ENCODE measurements around the gene POR.

Gene POR

GRCh38 chr7:75982306-75983064, 67.5 kb downstream of the POR start:
- Histone ChIP-seq H3K4me2 (ENCODE audit: low read depth, low read length) (no peak overlapping the region), H3K36me3 (replicated peaks; ENCODE audit: insufficient read depth, low read length) (no peaks in the 10 kb centered on the region), H3K79me2 (ENCODE audit: low read length) (no peaks in the 10 kb centered on the region), H3K27me3 (replicated peaks; ENCODE audit: insufficient read depth, low read length) (no peaks in the 10 kb centered on the region), H3K9ac (ENCODE audit: low read length) (no peak overlapping the region), H3K4me3 (ENCODE audit: low read length) (no peak overlapping the region), H4K20me1 (ENCODE audit: insufficient read depth, low read length) (no peaks in the 10 kb centered on the region), H3K9me2 (replicated peaks; ENCODE audit: insufficient read depth, low read length) (no peaks in the 10 kb centered on the region), H3K4me1 (ENCODE audit: low read length) (no peaks in the 10 kb centered on the region), H3K9me3 (replicated peaks; ENCODE audit: insufficient read depth, low read length) (no peaks in the 10 kb centered on the region), H3K27ac (ENCODE audit: low read length) (no peak overlapping the region), H2AFZ (ENCODE audit: low read length) (no peak overlapping the region), H3F3A (ENCODE audit: insufficient read depth, low read length) (no peaks in the 10 kb centered on the region)
- TF ChIP-seq EZH2phosphoT487 (IDR thresholded peaks at IDR 0.05; ENCODE audit: low read length) (no peak), EZH2 (optimal IDR thresholded peaks at IDR 0.05; ENCODE audit: low read depth, low read length) (no peak)
- TF ChIP-seq, protein P1, sequence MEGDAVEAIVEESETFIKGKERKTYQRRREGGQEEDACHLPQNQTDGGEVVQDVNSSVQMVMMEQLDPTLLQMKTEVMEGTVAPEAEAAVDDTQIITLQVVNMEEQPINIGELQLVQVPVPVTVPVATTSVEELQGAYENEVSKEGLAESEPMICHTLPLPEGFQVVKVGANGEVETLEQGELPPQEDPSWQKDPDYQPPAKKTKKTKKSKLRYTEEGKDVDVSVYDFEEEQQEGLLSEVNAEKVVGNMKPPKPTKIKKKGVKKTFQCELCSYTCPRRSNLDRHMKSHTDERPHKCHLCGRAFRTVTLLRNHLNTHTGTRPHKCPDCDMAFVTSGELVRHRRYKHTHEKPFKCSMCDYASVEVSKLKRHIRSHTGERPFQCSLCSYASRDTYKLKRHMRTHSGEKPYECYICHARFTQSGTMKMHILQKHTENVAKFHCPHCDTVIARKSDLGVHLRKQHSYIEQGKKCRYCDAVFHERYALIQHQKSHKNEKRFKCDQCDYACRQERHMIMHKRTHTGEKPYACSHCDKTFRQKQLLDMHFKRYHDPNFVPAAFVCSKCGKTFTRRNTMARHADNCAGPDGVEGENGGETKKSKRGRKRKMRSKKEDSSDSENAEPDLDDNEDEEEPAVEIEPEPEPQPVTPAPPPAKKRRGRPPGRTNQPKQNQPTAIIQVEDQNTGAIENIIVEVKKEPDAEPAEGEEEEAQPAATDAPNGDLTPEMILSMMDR (IDR thresholded peaks at IDR 0.05; ENCODE audit: low read length) = no peak
- no peak for DNase-seq

DNA sequence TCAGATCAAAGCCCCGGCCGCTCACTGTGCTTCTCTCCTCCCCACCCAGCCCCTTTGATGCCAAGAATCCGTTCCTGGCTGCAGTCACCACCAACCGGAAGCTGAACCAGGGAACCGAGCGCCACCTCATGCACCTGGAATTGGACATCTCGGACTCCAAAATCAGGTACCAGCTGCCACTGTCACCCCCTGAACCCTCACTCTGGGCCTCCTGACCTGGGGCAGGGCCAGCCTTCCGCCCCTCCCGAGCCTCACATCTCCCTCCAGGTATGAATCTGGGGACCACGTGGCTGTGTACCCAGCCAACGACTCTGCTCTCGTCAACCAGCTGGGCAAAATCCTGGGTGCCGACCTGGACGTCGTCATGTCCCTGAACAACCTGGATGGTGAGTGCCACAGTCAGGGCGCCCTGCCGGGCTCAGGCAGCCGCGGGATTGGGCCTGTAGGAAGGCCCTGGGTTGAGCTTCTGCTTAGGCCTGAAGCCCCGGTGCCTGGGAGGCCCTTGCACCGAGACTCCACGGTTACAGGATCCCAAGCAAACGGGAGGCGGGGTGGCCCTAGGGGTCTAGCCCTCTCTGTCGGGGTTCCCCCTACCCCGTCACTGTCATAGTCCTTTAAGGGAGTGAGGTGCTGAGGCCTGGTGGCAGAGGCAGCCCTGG, 68.6 kb downstream of the POR start:
- DNase-seq = no peak
- H2AFZ ChIP-seq (ENCODE audit: low read length) = no peak overlapping the region
- no peaks in the 10 kb centered on the region for H3K4me1 ChIP-seq (ENCODE audit: low read length)
- H3K36me3 ChIP-seq (replicated peaks; ENCODE audit: insufficient read depth, low read length) = no peaks in the 10 kb centered on the region
- H3K79me2 ChIP-seq (ENCODE audit: low read length) = no peaks in the 10 kb centered on the region
- no peaks in the 10 kb centered on the region for H3K9me3 ChIP-seq (replicated peaks; ENCODE audit: insufficient read depth, low read length)
- no peak overlapping the region for H3K27ac ChIP-seq (ENCODE audit: low read length)
- TF ChIP-seq EZH2phosphoT487 (IDR thresholded peaks at IDR 0.05; ENCODE audit: low read length) = no peak
- TF ChIP-seq EZH2 (optimal IDR thresholded peaks at IDR 0.05; ENCODE audit: low read depth, low read length) = no peak
- TF ChIP-seq, protein P1 (IDR thresholded peaks at IDR 0.05; ENCODE audit: low read length) = no peak
- H3K27me3 ChIP-seq (replicated peaks; ENCODE audit: insufficient read depth, low read length) = no peaks in the 10 kb centered on the region
- no peaks in the 10 kb centered on the region for H3F3A ChIP-seq (ENCODE audit: insufficient read depth, low read length)
- H4K20me1 ChIP-seq (ENCODE audit: insufficient read depth, low read length) = no peaks in the 10 kb centered on the region
- no peak overlapping the region for H3K4me3 ChIP-seq (ENCODE audit: low read length)
- H3K4me2 ChIP-seq (ENCODE audit: low read depth, low read length) = no peak overlapping the region
- no peak overlapping the region for H3K9ac ChIP-seq (ENCODE audit: low read length)
- H3K9me2 ChIP-seq (replicated peaks; ENCODE audit: insufficient read depth, low read length) = no peaks in the 10 kb centered on the region

- no peaks in the 10 kb centered on the region for H3F3A ChIP-seq (ENCODE audit: insufficient read depth, low read length)
- no peaks in the 10 kb centered on the region for H3K27me3 ChIP-seq (replicated peaks; ENCODE audit: insufficient read depth, low read length)
- no peak overlapping the region for H3K4me3 ChIP-seq (ENCODE audit: low read length)
- no peak overlapping the region for H3K9ac ChIP-seq (ENCODE audit: low read length)
- H2AFZ ChIP-seq (ENCODE audit: low read length) = no peak overlapping the region
- DNase-seq = no peak
- no peak overlapping the region for H3K27ac ChIP-seq (ENCODE audit: low read length)
- H3K36me3 ChIP-seq (replicated peaks; ENCODE audit: insufficient read depth, low read length) = no peaks in the 10 kb centered on the region
- TF ChIP-seq EZH2 (optimal IDR thresholded peaks at IDR 0.05; ENCODE audit: low read depth, low read length) = no peak
- TF ChIP-seq EZH2phosphoT487 (IDR thresholded peaks at IDR 0.05; ENCODE audit: low read length) = no peak
- TF ChIP-seq, protein P1 (IDR thresholded peaks at IDR 0.05; ENCODE audit: low read length) = no peak
- no peaks in the 10 kb centered on the region for H3K79me2 ChIP-seq (ENCODE audit: low read length)
- no peak overlapping the region for H3K4me2 ChIP-seq (ENCODE audit: low read depth, low read length)
- H3K9me2 ChIP-seq (replicated peaks; ENCODE audit: insufficient read depth, low read length) = no peaks in the 10 kb centered on the region
- no peaks in the 10 kb centered on the region for H3K4me1 ChIP-seq (ENCODE audit: low read length)
- H4K20me1 ChIP-seq (ENCODE audit: insufficient read depth, low read length) = no peaks in the 10 kb centered on the region
- no peaks in the 10 kb centered on the region for H3K9me3 ChIP-seq (replicated peaks; ENCODE audit: insufficient read depth, low read length)
Observed at GRCh38 chr7:75984130-75985008, 69.4 kb downstream of the POR start.
